Bronchial epithelial cell (primary cell): ENCODE measurements around the gene ZC3HAV1. TPM values are rescaled to one million over a fixed set of nuclear protein-coding genes. Genes with fewer than 3 reads are reported as not detected.
A peak's percentile ranks its signal among the peaks of the same experiment; 100 is the strongest.
"Not testable (repeated sequence)": the region's sequence is repeated elsewhere in the genome, so short reads cannot be mapped to it uniquely, and the experiment has no call there.

Experiments used
- DNase-seq: peaks from one replicate; pipeline ENCODE4 v3.0.0-alpha.2; 2010; ENCODE audit warnings: low read depth
- FAIRE-seq: peaks from 2 replicates; lab custom pipeline; 2011; peaks lifted over from hg19 to GRCh38; lab: Jason Lieb, UNC
- H3K27me3 ChIP-seq: 2 replicates; pipeline ENCODE4 v1.5.1; 2011; ENCODE audit warnings: low read length; ENCODE audit not compliant: control insufficient read depth, insufficient read depth
- H3K36me3 ChIP-seq: 2 replicates; pipeline ENCODE4 v1.5.1; 2011; ENCODE audit warnings: low read length; ENCODE audit not compliant: control insufficient read depth, insufficient read depth
- H3K4me3 ChIP-seq: 2 replicates; pipeline ENCODE4 v1.5.1; 2011; ENCODE audit warnings: mild to moderate bottlenecking, low read depth, low read length, control low read depth
- total RNA-seq: library from RNA; depleted of rRNA; stranded (reverse); fragments of >200 nt; gene quantifications from 2 replicates; pipeline ENCODE4 v1.2.1, GENCODE V29; 2014
- TF ChIP-seq, protein P1 (sequence below): IDR thresholded peaks from 2 replicates; pipeline ENCODE4 v1.5.1; 2011; ENCODE audit warnings: mild to moderate bottlenecking, moderate library complexity, low read length, control low read depth, inconsistent platforms; ENCODE audit not compliant: insufficient read depth, severe bottlenecking

Gene ZC3HAV1
- total RNA-seq, 1 donor from 2014 or later = 11.3 TPM

DNA sequence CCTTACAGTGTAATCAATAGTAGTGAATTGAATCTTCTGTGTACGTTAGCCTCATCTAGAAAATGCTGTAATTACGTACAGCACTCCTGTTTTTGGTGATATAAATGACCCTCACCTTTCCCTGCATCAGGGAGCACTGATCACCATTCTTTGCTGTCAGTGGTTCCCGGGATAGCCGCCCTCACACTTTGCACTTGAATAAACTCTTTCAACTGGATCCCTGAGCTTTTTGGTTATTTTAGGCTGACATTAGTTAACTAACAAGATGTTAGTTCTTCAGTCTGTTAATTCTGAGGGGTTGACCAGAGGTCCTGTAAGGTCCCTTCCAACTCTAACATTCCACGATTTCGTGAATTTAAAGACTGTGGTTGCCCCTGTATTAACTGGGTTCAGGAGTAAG lies 23.4 kb upstream of the ZC3HAV1 start:
- TF ChIP-seq, protein P1, sequence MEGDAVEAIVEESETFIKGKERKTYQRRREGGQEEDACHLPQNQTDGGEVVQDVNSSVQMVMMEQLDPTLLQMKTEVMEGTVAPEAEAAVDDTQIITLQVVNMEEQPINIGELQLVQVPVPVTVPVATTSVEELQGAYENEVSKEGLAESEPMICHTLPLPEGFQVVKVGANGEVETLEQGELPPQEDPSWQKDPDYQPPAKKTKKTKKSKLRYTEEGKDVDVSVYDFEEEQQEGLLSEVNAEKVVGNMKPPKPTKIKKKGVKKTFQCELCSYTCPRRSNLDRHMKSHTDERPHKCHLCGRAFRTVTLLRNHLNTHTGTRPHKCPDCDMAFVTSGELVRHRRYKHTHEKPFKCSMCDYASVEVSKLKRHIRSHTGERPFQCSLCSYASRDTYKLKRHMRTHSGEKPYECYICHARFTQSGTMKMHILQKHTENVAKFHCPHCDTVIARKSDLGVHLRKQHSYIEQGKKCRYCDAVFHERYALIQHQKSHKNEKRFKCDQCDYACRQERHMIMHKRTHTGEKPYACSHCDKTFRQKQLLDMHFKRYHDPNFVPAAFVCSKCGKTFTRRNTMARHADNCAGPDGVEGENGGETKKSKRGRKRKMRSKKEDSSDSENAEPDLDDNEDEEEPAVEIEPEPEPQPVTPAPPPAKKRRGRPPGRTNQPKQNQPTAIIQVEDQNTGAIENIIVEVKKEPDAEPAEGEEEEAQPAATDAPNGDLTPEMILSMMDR = no peak
- Histone ChIP-seq H3K4me3 (peak overlapping the region; percentile 54), H3K36me3 (no peaks in the 10 kb centered on the region), H3K27me3 (no peaks in the 10 kb centered on the region)
- no peak for DNase-seq
- FAIRE-seq = no peak

DNA sequence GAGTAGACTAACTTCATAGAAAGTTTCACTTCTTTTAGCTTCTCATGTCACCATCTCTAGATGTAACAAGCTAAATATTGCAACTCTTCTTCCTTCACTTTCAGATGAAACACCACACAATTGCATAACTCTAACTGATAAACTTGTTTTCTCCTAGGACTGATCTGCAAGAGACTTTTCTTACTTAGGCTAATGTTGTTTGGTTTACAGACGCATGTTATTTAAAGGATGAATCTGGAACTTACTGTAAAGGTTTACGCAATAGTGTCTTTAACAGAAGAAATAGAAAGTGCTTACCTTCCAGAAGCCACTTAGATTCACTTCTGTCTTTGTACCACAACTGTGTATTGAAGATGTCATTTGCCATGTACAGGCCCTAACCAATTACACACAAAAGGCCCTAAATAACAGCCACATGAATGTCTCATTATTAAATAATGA lies 22.1 kb upstream of the ZC3HAV1 start:
- no peaks in the 10 kb centered on the region for H3K27me3 ChIP-seq
- no peak for FAIRE-seq
- TF ChIP-seq, protein P1 = no peak

GRCh38 chr7:139129814-139130213 lies 20.3 kb upstream of the ZC3HAV1 start:
- not testable (repeated sequence) for H3K36me3 ChIP-seq, H3K4me3 ChIP-seq, DNase-seq, FAIRE-seq, H3K27me3 ChIP-seq

More for the DNA sequence above, 22.1 kb upstream of the ZC3HAV1 start:
- DNase-seq = no peak
- Histone ChIP-seq H3K36me3 (no peaks in the 10 kb centered on the region), H3K4me3 (no peak overlapping the region)

DNA sequence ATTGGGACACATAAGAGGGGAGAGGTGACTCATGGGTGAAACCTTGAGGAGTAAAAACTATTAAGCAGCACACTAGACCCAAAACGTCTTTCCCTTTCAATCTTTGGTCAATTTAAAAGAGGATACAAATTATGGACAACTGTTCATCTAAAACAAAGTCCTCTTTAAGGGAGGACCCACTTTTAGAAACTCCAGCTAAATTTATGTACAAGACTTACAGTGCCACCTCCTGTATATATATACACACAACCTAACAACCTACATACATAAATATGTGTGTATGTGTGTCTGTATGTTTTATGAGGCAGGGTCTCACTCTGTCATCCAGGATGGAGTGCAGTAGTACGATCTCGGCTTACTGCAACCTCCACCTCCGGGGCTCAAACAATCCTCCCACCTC lies 18.1 kb upstream of the ZC3HAV1 start:
- TF ChIP-seq, protein P1 = no peak
- no peak overlapping the region for H3K4me3 ChIP-seq
- H3K36me3 ChIP-seq = no peaks in the 10 kb centered on the region
- DNase-seq (no peak), FAIRE-seq (no peak)
- peaks cover 4% of the 10 kb centered on the region for H3K27me3 ChIP-seq

GRCh38 chr7:139125657-139126056 lies 16.1 kb upstream of the ZC3HAV1 start:
- FAIRE-seq (no peak), DNase-seq (no peak)
- Histone ChIP-seq H3K4me3 (no peak overlapping the region), H3K36me3 (no peaks in the 10 kb centered on the region), H3K27me3 (peaks cover 4% of the 10 kb centered on the region)
- TF ChIP-seq, protein P1 = no peak

DNA sequence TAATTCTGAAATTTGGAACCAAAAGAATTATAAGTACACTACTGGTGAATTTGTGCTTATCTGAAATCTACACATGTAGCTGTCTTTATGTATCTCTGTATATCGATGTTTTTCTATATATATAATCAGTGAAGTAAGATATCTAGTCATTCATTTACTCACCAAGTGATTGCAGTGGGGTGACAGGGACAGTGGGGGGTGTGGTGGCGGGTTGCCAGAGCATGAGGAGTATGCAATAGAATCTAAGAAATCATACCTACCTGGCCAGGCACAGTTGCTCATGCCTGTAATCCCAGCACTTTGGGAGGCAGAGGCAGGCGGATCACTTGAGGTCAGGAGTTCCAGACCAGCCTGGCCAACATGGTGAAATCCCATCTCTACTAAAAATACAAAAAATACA lies 15.5 kb upstream of the ZC3HAV1 start:
- not testable (repeated sequence) for H3K4me3 ChIP-seq, H3K27me3 ChIP-seq, DNase-seq, H3K36me3 ChIP-seq, FAIRE-seq

- Histone ChIP-seq H3K27me3 (peaks cover 4% of the 10 kb centered on the region), H3K4me3 (no peak overlapping the region), H3K36me3 (no peaks in the 10 kb centered on the region)
- no peak for DNase-seq
- TF ChIP-seq, protein P1 = no peak
- FAIRE-seq = no peak
Observed at GRCh38 chr7:139124084-139124914, 14.8 kb upstream of the ZC3HAV1 start.
